Gastrocnemius medialis (tissue), 4 donors: ENCODE data around the gene KIF16B.

Source experiments
- POLR2A ChIP-seq, 2 donors: fragments of 450-650 bp; IDR thresholded peaks; one replicate each; pipeline ENCODE4 v1.6.1; 2017; ENCODE audit warnings: antibody characterized with exemption in 2 of 2, mild to moderate bottlenecking in 2 of 2, moderate library complexity in 2 of 2
- TF ChIP-seq, protein P1 (sequence below), 5 experiments: fragments of 450-650 bp in 3 of 5; fragments of 200-600 bp in 2 of 5; sonication (generic) in 2 of 5; IDR thresholded peaks in 4 of 5; conservative IDR thresholded peaks in 1 of 5; 1 replicate in 4 of 5; 2 replicates in 1 of 5; pipeline ENCODE4 v1.5.1; 2016 to 2019; ENCODE audit warnings: antibody characterized with exemption in 5 of 5, mild to moderate bottlenecking in 3 of 5, moderate library complexity in 3 of 5

GRCh38 chr20:16608277-16608650 is 35.0 kb upstream of the KIF16B start:
- TF ChIP-seq POLR2A (IDR thresholded peaks at IDR 0.05), result no peak
- TF ChIP-seq, protein P1, sequence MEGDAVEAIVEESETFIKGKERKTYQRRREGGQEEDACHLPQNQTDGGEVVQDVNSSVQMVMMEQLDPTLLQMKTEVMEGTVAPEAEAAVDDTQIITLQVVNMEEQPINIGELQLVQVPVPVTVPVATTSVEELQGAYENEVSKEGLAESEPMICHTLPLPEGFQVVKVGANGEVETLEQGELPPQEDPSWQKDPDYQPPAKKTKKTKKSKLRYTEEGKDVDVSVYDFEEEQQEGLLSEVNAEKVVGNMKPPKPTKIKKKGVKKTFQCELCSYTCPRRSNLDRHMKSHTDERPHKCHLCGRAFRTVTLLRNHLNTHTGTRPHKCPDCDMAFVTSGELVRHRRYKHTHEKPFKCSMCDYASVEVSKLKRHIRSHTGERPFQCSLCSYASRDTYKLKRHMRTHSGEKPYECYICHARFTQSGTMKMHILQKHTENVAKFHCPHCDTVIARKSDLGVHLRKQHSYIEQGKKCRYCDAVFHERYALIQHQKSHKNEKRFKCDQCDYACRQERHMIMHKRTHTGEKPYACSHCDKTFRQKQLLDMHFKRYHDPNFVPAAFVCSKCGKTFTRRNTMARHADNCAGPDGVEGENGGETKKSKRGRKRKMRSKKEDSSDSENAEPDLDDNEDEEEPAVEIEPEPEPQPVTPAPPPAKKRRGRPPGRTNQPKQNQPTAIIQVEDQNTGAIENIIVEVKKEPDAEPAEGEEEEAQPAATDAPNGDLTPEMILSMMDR (IDR thresholded peaks at IDR 0.05 in 4 of 5, conservative IDR thresholded peaks at IDR 0.05 in 1 of 5), result no peak
